ENCODE measurements around the gene C1QTNF9B.

Gene C1QTNF9B

GRCh38 chr13:23856008-23856750 is 41.1 kb downstream of the C1QTNF9B start:
- DNase-seq: no peak

- no peak for DNase-seq
Observed at GRCh38 chr13:23855360-23855759, 41.9 kb downstream of the C1QTNF9B start.

- no peak for DNase-seq
Observed at GRCh38 chr13:23852351-23852750, 45.0 kb downstream of the C1QTNF9B start.

GRCh38 chr13:23851106-23851505 is 46.2 kb downstream of the C1QTNF9B start:
- DNase-seq: no peak

GRCh38 chr13:23850134-23850533 is 47.2 kb downstream of the C1QTNF9B start:
- DNase-seq: no peak

GRCh38 chr13:23849670-23850069 is 47.6 kb downstream of the C1QTNF9B start:
- no peak for DNase-seq

- DNase-seq: no peak
Observed at GRCh38 chr13:23848646-23849141, 48.6 kb downstream of the C1QTNF9B start.

GRCh38 chr13:23848019-23848418 is 49.3 kb downstream of the C1QTNF9B start:
- no peak for DNase-seq

GRCh38 chr13:23847497-23847896 is 49.8 kb downstream of the C1QTNF9B start:
- DNase-seq: no peak

- no peak for DNase-seq
Observed at GRCh38 chr13:23845105-23845725, 52.1 kb downstream of the C1QTNF9B start.

GRCh38 chr13:23844132-23844531 is 53.2 kb downstream of the C1QTNF9B start:
- DNase-seq: no peak

- DNase-seq: no peak
Observed at GRCh38 chr13:23843436-23843835, 53.9 kb downstream of the C1QTNF9B start.

- no peak for DNase-seq
Observed at GRCh38 chr13:23842406-23842805, 54.9 kb downstream of the C1QTNF9B start.
